ENCODE results near the gene KIF3C.
"Not testable (repeated sequence)": the region's sequence is repeated elsewhere in the genome, so short reads cannot be mapped to it uniquely, and the experiment has no call there.

The KIF3C gene

GRCh38 chr2:25999406-25999805, 17.1 kb upstream of the KIF3C start:
- not testable (repeated sequence) for DNase-seq (ENCODE audit: low read depth in 3 of 3)

GRCh38 chr2:25998816-25999383, 16.6 kb upstream of the KIF3C start:
- DNase-seq (ENCODE audit: low read depth in 3 of 3), result not testable (repeated sequence)

- DNase-seq (ENCODE audit: low read depth in 3 of 3), result no peak
These were observed 14.5 kb upstream of the KIF3C start for GRCh38 chr2:25996844-25997243.

GRCh38 chr2:25994509-25994908, 12.2 kb upstream of the KIF3C start:
- DNase-seq (ENCODE audit: low read depth in 3 of 3), result no peak

- DNase-seq (ENCODE audit: low read depth in 3 of 3), result no peak
These were observed 10.8 kb upstream of the KIF3C start for GRCh38 chr2:25993049-25993448.

- DNase-seq (ENCODE audit: low read depth in 3 of 3), result no peak
These were observed 10.3 kb upstream of the KIF3C start for GRCh38 chr2:25992556-25992955.

- no peak for DNase-seq (ENCODE audit: low read depth in 3 of 3)
These were observed 9.7 kb upstream of the KIF3C start for GRCh38 chr2:25991965-25992364.

- DNase-seq (ENCODE audit: low read depth in 3 of 3), result no peak
These were observed 6.9 kb upstream of the KIF3C start for GRCh38 chr2:25989154-25989553.

- no peak for DNase-seq (ENCODE audit: low read depth in 3 of 3)
These were observed 5.8 kb upstream of the KIF3C start for GRCh38 chr2:25988134-25988533.

GRCh38 chr2:25983735-25984134, 1.4 kb upstream of the KIF3C start:
- no peak for DNase-seq (ENCODE audit: low read depth in 3 of 3)

- no peak for DNase-seq (ENCODE audit: low read depth in 3 of 3)
These were observed 627 bp upstream of the KIF3C start for GRCh38 chr2:25982968-25983280.

GRCh38 chr2:25981596-25982272, 563 bp downstream of the KIF3C start:
- DNase-seq (ENCODE audit: low read depth in 3 of 3), result peak in 1 of 3 experiments; percentile 3

- no peak for DNase-seq (ENCODE audit: low read depth in 3 of 3)
These were observed 1.3 kb downstream of the KIF3C start for GRCh38 chr2:25980951-25981350.

- no peak for DNase-seq (ENCODE audit: low read depth in 3 of 3)
These were observed 2.0 kb downstream of the KIF3C start for GRCh38 chr2:25980076-25980887.

- DNase-seq (ENCODE audit: low read depth in 3 of 3), result no peak
These were observed 3.3 kb downstream of the KIF3C start for GRCh38 chr2:25979001-25979400.

GRCh38 chr2:25977768-25978167, 4.5 kb downstream of the KIF3C start:
- no peak for DNase-seq (ENCODE audit: low read depth in 3 of 3)

GRCh38 chr2:25976983-25977741, 5.1 kb downstream of the KIF3C start:
- DNase-seq (ENCODE audit: low read depth in 3 of 3), result no peak

- DNase-seq (ENCODE audit: low read depth in 3 of 3), result no peak
These were observed 10.1 kb downstream of the KIF3C start for GRCh38 chr2:25972049-25972823.

- DNase-seq (ENCODE audit: low read depth in 3 of 3), result no peak
These were observed 10.7 kb downstream of the KIF3C start for GRCh38 chr2:25971596-25971995.

- DNase-seq (ENCODE audit: low read depth in 3 of 3), result no peak
These were observed 15.6 kb downstream of the KIF3C start for GRCh38 chr2:25966531-25967270.

- DNase-seq (ENCODE audit: low read depth in 3 of 3), result no peak
These were observed 17.4 kb downstream of the KIF3C start for GRCh38 chr2:25964891-25965290.
